Peyer's patch (tissue), 4 donors: ENCODE data around the gene RAB11FIP4.

ENCODE experiments used
- POLR2A ChIP-seq, 2 donors: fragments of 450-650 bp; IDR thresholded peaks; one replicate each; pipeline ENCODE4 v1.5.1; 2017; ENCODE audit warnings: antibody characterized with exemption in 2 of 2, mild to moderate bottlenecking in 2 of 2, moderate library complexity in 2 of 2
- TF ChIP-seq, protein P1 (sequence below), 6 experiments: fragments of 450-650 bp in 4 of 6; fragments of 200-600 bp in 2 of 6; sonication (generic) in 1 of 6; IDR thresholded peaks; one replicate each; pipeline ENCODE4 v1.5.1; 2017 to 2019; ENCODE audit warnings: antibody characterized with exemption in 6 of 6, mild to moderate bottlenecking in 3 of 6, moderate library complexity in 1 of 6

DNA sequence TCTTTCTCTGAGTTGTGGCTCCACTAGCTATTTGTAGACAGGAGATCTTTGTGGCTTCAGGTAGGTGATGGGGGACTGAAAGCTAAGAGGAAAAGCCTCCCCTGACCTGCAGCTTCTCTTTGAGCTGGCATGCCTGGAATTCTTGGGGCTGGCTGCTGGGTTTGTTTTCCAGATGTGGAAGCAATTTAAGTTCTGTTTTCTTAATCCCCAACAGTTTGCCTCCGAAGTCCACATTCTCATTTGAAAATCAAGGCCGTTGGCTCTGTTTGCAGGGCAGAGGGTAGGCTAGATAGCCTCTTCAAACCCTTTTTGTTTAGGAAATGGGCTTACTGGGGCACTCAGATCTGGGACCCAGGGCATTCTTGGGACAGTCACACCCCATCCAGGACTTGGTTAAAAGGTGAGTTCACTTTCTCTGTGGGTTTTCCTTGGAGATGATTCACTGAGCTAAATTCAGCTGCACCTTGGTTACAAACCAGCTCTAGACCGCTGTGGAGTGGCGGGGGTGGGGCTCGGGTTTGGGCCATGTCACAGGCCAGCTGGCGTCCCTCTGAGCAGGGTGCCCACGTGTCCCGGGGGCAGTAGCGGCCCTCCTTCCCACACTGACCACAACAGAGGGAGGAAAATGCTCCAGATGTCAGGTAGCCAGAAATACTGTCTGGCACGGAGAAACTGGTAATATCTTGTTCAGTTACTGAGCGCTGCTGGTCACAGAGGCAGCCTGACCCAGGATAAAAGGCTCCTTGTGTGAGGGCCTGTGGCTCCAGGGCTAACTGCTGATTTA, 108.5 kb downstream of the RAB11FIP4 start:
- no peak for TF ChIP-seq POLR2A (IDR thresholded peaks at IDR 0.05)
- TF ChIP-seq, protein P1, sequence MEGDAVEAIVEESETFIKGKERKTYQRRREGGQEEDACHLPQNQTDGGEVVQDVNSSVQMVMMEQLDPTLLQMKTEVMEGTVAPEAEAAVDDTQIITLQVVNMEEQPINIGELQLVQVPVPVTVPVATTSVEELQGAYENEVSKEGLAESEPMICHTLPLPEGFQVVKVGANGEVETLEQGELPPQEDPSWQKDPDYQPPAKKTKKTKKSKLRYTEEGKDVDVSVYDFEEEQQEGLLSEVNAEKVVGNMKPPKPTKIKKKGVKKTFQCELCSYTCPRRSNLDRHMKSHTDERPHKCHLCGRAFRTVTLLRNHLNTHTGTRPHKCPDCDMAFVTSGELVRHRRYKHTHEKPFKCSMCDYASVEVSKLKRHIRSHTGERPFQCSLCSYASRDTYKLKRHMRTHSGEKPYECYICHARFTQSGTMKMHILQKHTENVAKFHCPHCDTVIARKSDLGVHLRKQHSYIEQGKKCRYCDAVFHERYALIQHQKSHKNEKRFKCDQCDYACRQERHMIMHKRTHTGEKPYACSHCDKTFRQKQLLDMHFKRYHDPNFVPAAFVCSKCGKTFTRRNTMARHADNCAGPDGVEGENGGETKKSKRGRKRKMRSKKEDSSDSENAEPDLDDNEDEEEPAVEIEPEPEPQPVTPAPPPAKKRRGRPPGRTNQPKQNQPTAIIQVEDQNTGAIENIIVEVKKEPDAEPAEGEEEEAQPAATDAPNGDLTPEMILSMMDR (IDR thresholded peaks at IDR 0.05) = no peak
